Liver (tissue), 9 donors: ENCODE results near the gene PRPSAP1. TPM values are rescaled to one million over a fixed set of nuclear protein-coding genes. Genes with fewer than 3 reads are reported as not detected.
"Not testable (repeated sequence)": the region's sequence is repeated elsewhere in the genome, so short reads cannot be mapped to it uniquely, and the experiment has no call there.

ENCODE experiments used
- DNase-seq: peaks from one replicate; pipeline ENCODE4 v3.0.0-alpha.2; 2017; ENCODE audit warnings: low spot score
- H3K27ac ChIP-seq, 2 donors: one replicate each; pipeline ENCODE4 v1.7.0; 2013; ENCODE audit warnings: inconsistent platforms in 2 of 2, low read length in 2 of 2, control low read depth in 1 of 2, low read depth in 1 of 2, mild to moderate bottlenecking in 1 of 2
- H3K27me3 ChIP-seq, 4 donors: one replicate each; pipeline versions ENCODE4 v1.6.1 to v1.7.0; 2013; ENCODE audit warnings: low read length in 3 of 4, inconsistent platforms in 1 of 4, mild to moderate bottlenecking in 1 of 4, moderate library complexity in 1 of 4; ENCODE audit not compliant: control insufficient read depth in 4 of 4, insufficient read depth in 4 of 4
- H3K36me3 ChIP-seq, 4 donors: one replicate each; pipeline versions ENCODE4 v1.6.1 to v1.7.0; 2013; ENCODE audit warnings: low read length in 3 of 4, mild to moderate bottlenecking in 3 of 4, low read depth in 1 of 4, moderate library complexity in 1 of 4; ENCODE audit not compliant: control insufficient read depth in 4 of 4, insufficient read depth in 3 of 4
- H3K4me1 ChIP-seq, 4 donors: one replicate each; pipeline versions ENCODE4 v1.6.1 to v1.7.0; 2013; ENCODE audit warnings: low read length in 3 of 4, mild to moderate bottlenecking in 3 of 4, moderate library complexity in 1 of 4; ENCODE audit not compliant: control insufficient read depth in 4 of 4, insufficient read depth in 4 of 4
- H3K4me3 ChIP-seq, 3 donors: one replicate each; pipeline versions ENCODE4 v1.6.1 to v1.7.0; 2013; ENCODE audit warnings: low read length in 3 of 3, control low read depth in 1 of 3, low read depth in 1 of 3, mild to moderate bottlenecking in 1 of 3
- H3K9ac ChIP-seq, 2 donors: one replicate each; pipeline ENCODE4 v1.7.0; 2013; ENCODE audit warnings: low read length in 2 of 2, mild to moderate bottlenecking in 2 of 2, moderate library complexity in 2 of 2, control low read depth in 1 of 2, low read depth in 1 of 2
- H3K9me3 ChIP-seq, 4 donors: one replicate each; pipeline versions ENCODE4 v1.6.1 to v1.7.0; 2013; ENCODE audit warnings: low read length in 3 of 4; ENCODE audit not compliant: control insufficient read depth in 4 of 4
- ATF3 ChIP-seq: IDR thresholded peaks from 2 replicates; pipeline ENCODE4 v1.6.1; 2016; ENCODE audit warnings: antibody characterized with exemption
- EGR1 ChIP-seq, 2 donors: IDR thresholded peaks; 2 replicates each; pipeline ENCODE4 v1.6.1; 2016 to 2018; ENCODE audit warnings: antibody characterized with exemption in 2 of 2, low read depth in 2 of 2
- FOXA1 ChIP-seq: IDR thresholded peaks from 2 replicates; pipeline ENCODE4 v1.6.1; 2016; ENCODE audit warnings: antibody characterized with exemption
- FOXA2 ChIP-seq: IDR thresholded peaks from 2 replicates; pipeline ENCODE4 v1.6.1; 2016; ENCODE audit warnings: antibody characterized with exemption
- HNF4A ChIP-seq, 2 donors: conservative IDR thresholded peaks; 2 replicates each; pipeline ENCODE4 v1.6.1; 2016; ENCODE audit warnings: antibody characterized with exemption in 2 of 2, mild to moderate bottlenecking in 2 of 2
- HNF4G ChIP-seq: IDR thresholded peaks from 2 replicates; pipeline ENCODE4 v1.6.1; 2016; ENCODE audit warnings: antibody characterized with exemption
- JUND ChIP-seq, 2 donors: IDR thresholded peaks; 2 replicates each; pipeline ENCODE4 v1.6.1; 2016; ENCODE audit warnings: antibody characterized with exemption in 2 of 2
- NR2F2 ChIP-seq: IDR thresholded peaks from 2 replicates; pipeline ENCODE4 v1.6.1; 2016; ENCODE audit warnings: antibody characterized with exemption
- RAD21 ChIP-seq, 2 donors: IDR thresholded peaks; 2 replicates each; pipeline ENCODE4 v1.6.1; 2016; ENCODE audit warnings: antibody characterized with exemption in 2 of 2, mild to moderate bottlenecking in 2 of 2
- RXRA ChIP-seq, 2 donors: IDR thresholded peaks; 2 replicates each; pipeline ENCODE4 v1.6.1; 2017 to 2018; ENCODE audit warnings: antibody characterized with exemption in 2 of 2, mild to moderate bottlenecking in 1 of 2
- SP1 ChIP-seq: IDR thresholded peaks from 2 replicates; pipeline ENCODE4 v1.6.1; 2018; ENCODE audit warnings: antibody characterized with exemption, mild to moderate bottlenecking
- TAF1 ChIP-seq: conservative IDR thresholded peaks from 2 replicates; pipeline ENCODE4 v1.6.1; 2016; ENCODE audit warnings: antibody characterized with exemption, mild to moderate bottlenecking
- YY1 ChIP-seq: IDR thresholded peaks from 2 replicates; pipeline ENCODE4 v1.6.1; 2016; ENCODE audit warnings: antibody characterized with exemption, mild to moderate bottlenecking
- ZBTB33 ChIP-seq: IDR thresholded peaks from 2 replicates; pipeline ENCODE4 v1.6.1; 2016; ENCODE audit warnings: antibody characterized with exemption
- WGBS: extraction: QIAGEN DNeasy Blood & Tissue Kit; methylation state at CpG from one replicate; pipeline ENCODE4 v1.1.7; 2013; 5-methylcytosine and 5-hydroxymethylcytosine counted together
- polyA plus RNA-seq, 2 donors: library from polyadenylated mRNA; stranded (reverse) in 1 of 2; unstranded in 1 of 2; fragments of 200-250 nt in 1 of 2; fragments of >200 nt in 1 of 2; fragmentation: Nextera tagmentation in 1 of 2; extraction: Ambion mirVana in 1 of 2; gene quantifications; one replicate each; pipeline versions ENCODE4 v1.2.1 to v1.2.3, GENCODE V29; 2013 to 2015
- total RNA-seq, 2 donors: library from RNA; depleted of rRNA; stranded (reverse); fragments of >200 nt; gene quantifications; one replicate each; pipeline ENCODE4 v1.2.3, GENCODE V29; 2014
- TF ChIP-seq, protein P1 (sequence below): IDR thresholded peaks from 2 replicates; pipeline ENCODE4 v1.6.1; 2016; ENCODE audit warnings: antibody characterized with exemption
- TF ChIP-seq, protein P2 (sequence below): IDR thresholded peaks from 2 replicates; pipeline ENCODE4 v1.6.1; 2016; ENCODE audit warnings: antibody characterized with exemption, mild to moderate bottlenecking
- TF ChIP-seq, protein P3 (sequence below): fragments of 150-350 bp; IDR thresholded peaks from 2 replicates; pipeline ENCODE4 v1.5.1; 2017; ENCODE audit warnings: improper control_type of control experiment, low read depth, low read length; ENCODE audit not compliant: missing input control
- donor health status: healthy.
- donor health status: healthy.
- donor health status: healthy.
- donor health status: healthy.
- donor health status: healthy.

PRPSAP1 gene
- total and polyA plus RNA-seq, 4 donors, result 21.4 to 78.1 (median 52.6) TPM

- TF ChIP-seq FOXA2 (peak; percentile 75), HNF4A (conservative IDR thresholded peaks at IDR 0.05) (peak; percentile 61 to 62), TAF1 (no peak), FOXA1 (peak; percentile 22)
Observed at GRCh38 chr17:76351526-76352071, 2.1 kb downstream of the PRPSAP1 start (continued).

DNA sequence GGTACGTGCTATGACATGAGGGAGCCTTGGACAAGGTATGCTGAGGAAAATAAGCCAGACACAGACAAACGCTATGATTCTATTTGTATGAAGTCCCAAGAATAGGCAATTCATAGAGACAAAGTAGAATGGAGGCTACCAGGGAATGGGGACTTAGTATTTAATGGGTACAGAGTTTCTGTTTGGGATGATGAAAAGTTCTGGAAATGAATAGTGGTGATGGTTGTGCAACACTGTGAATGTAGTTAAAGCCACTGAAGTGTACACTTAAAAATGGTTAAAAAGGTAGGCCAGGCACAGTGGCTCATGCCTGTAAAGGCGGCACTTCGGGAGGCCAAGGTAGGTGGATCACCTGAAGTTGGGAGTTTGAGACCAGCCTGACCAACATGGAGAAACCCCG, 3.3 kb downstream of the PRPSAP1 start:
- Histone ChIP-seq H3K4me3 (no peak overlapping the region), H3K4me1 (peaks cover 4 to 33% (median 28%) of the 10 kb centered on the region in 4 donors), H3K9me3 (no peaks in the 10 kb centered on the region), H3K36me3 (peaks cover 4 to 7% (median 5%) of the 10 kb centered on the region in 4 donors), H3K27ac (peak overlapping the region in 1 of 2 donors; percentile 48), H3K27me3 (no peaks in the 10 kb centered on the region), H3K9ac (no peak overlapping the region)
- no peak for TF ChIP-seq FOXA1
- TF ChIP-seq HNF4A (conservative IDR thresholded peaks at IDR 0.05), result peak in 1 of 2 donors; percentile 33
- peak in 1 of 2 donors; percentile 8 for TF ChIP-seq RXRA (IDR thresholded peaks at IDR 0.05)
- TF ChIP-seq FOXA2, result no peak
- TF ChIP-seq YY1, result peak; percentile 73
- TF ChIP-seq ZBTB33, result no peak
- TF ChIP-seq EGR1 (IDR thresholded peaks at IDR 0.05; ENCODE audit: low read depth in 2 of 2), result no peak
- WGBS, result 88% methylated on average over 5 of the region's 5 CpGs
- DNase-seq, result no peak

DNA sequence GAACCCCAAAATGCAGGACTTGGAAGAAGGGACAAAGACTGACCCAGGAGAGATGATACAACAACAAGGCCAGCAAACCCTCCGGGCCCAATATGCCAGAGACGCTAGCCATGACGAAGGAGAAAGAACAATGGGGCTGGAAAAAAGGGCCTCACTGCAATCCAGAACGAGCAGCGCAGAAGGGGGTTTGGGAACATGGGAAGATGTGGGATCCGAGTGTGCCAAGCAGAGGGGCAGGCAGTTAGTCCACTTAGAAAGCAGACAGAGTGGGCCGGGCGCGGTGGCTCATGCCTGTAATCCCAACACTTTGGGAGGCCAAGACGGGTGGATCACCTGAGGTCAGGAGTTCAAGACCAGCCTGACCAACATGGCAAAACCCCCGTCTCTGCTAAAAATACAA, 6.8 kb downstream of the PRPSAP1 start:
- not testable (repeated sequence) for H3K9me3 ChIP-seq, H3K27me3 ChIP-seq, H3K4me3 ChIP-seq, H3K27ac ChIP-seq, DNase-seq, H3K9ac ChIP-seq
- WGBS, result 96% methylated on average over 11 of the region's 11 CpGs
- Histone ChIP-seq H3K4me1 (peaks cover 4 to 27% (median 23%) of the 10 kb centered on the region in 4 donors), H3K36me3 (peaks cover 7 to 18% (median 12%) of the 10 kb centered on the region in 4 donors)

DNA sequence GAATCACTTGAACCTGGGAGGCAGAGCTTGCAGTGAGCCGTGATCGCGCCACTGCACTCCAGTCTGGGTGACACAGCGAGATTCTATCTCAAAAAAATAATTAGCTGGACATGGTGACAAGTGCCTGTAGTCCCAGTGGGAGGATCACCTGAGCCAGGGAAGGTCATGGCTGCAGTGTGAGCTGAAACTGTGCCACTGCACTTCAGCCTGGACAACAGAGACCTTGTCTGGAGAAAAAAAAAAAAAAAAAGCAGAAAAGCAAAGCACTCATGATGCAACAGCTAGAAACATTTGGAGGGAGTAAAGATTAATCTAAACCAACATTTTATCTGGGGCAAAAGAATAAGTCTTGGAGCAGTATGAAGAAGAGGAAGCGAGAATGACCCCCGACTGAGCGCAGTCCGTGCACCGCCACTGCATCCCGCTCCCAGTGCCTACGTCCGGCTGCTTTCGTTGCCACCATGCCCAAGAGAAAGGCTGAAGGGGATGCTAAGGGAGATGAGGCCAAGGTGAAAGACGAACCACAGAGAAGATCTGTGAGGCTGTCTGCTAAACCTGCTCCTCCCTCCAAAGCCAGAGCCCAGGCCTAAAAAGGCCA, 8.2 kb downstream of the PRPSAP1 start:
- H3K27ac ChIP-seq, result peak overlapping the region in 1 of 2 donors; percentile 38
- peak overlapping the region in 1 of 2 donors; percentile 58 for H3K9ac ChIP-seq
- H3K4me3 ChIP-seq, result no peak overlapping the region
- peaks cover 0 to 18% (median 15%) of the 10 kb centered on the region in 4 donors for H3K4me1 ChIP-seq
- no peaks in the 10 kb centered on the region for H3K9me3 ChIP-seq
- no peaks in the 10 kb centered on the region for H3K27me3 ChIP-seq
- peaks cover 10 to 19% (median 14%) of the 10 kb centered on the region in 4 donors for H3K36me3 ChIP-seq
- WGBS, result 54% methylated on average over 14 of the region's 14 CpGs
- no peak for DNase-seq
- TF ChIP-seq JUND (IDR thresholded peaks at IDR 0.05), result no peak
- TF ChIP-seq EGR1 (IDR thresholded peaks at IDR 0.05; ENCODE audit: low read depth in 2 of 2), result no peak
- TF ChIP-seq, protein P1, sequence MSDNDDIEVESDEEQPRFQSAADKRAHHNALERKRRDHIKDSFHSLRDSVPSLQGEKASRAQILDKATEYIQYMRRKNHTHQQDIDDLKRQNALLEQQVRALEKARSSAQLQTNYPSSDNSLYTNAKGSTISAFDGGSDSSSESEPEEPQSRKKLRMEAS, result no peak
- TF ChIP-seq NR2F2, result no peak
- peak; percentile 46 for TF ChIP-seq SP1
- TF ChIP-seq, protein P2, sequence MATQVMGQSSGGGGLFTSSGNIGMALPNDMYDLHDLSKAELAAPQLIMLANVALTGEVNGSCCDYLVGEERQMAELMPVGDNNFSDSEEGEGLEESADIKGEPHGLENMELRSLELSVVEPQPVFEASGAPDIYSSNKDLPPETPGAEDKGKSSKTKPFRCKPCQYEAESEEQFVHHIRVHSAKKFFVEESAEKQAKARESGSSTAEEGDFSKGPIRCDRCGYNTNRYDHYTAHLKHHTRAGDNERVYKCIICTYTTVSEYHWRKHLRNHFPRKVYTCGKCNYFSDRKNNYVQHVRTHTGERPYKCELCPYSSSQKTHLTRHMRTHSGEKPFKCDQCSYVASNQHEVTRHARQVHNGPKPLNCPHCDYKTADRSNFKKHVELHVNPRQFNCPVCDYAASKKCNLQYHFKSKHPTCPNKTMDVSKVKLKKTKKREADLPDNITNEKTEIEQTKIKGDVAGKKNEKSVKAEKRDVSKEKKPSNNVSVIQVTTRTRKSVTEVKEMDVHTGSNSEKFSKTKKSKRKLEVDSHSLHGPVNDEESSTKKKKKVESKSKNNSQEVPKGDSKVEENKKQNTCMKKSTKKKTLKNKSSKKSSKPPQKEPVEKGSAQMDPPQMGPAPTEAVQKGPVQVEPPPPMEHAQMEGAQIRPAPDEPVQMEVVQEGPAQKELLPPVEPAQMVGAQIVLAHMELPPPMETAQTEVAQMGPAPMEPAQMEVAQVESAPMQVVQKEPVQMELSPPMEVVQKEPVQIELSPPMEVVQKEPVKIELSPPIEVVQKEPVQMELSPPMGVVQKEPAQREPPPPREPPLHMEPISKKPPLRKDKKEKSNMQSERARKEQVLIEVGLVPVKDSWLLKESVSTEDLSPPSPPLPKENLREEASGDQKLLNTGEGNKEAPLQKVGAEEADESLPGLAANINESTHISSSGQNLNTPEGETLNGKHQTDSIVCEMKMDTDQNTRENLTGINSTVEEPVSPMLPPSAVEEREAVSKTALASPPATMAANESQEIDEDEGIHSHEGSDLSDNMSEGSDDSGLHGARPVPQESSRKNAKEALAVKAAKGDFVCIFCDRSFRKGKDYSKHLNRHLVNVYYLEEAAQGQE, result no peak
- TF ChIP-seq FOXA2, result no peak
- TF ChIP-seq ATF3, result peak; percentile 60
- TF ChIP-seq YY1, result peak; percentile 68
- no peak for TF ChIP-seq FOXA1
- no peak for TF ChIP-seq RAD21 (IDR thresholded peaks at IDR 0.05)
- no peak for TF ChIP-seq HNF4G
- TF ChIP-seq, protein P3, sequence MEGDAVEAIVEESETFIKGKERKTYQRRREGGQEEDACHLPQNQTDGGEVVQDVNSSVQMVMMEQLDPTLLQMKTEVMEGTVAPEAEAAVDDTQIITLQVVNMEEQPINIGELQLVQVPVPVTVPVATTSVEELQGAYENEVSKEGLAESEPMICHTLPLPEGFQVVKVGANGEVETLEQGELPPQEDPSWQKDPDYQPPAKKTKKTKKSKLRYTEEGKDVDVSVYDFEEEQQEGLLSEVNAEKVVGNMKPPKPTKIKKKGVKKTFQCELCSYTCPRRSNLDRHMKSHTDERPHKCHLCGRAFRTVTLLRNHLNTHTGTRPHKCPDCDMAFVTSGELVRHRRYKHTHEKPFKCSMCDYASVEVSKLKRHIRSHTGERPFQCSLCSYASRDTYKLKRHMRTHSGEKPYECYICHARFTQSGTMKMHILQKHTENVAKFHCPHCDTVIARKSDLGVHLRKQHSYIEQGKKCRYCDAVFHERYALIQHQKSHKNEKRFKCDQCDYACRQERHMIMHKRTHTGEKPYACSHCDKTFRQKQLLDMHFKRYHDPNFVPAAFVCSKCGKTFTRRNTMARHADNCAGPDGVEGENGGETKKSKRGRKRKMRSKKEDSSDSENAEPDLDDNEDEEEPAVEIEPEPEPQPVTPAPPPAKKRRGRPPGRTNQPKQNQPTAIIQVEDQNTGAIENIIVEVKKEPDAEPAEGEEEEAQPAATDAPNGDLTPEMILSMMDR, result no peak
